B cell (primary cell): ENCODE results near the gene SLC13A2.

ENCODE experiments used
- CTCF ChIP-seq: fragments of 200-600 bp; IDR thresholded peaks from one replicate; pipeline ENCODE4 v1.8.0; 2022; ENCODE audit warnings: antibody characterized with exemption, mild to moderate bottlenecking
- EZH2 ChIP-seq: IDR thresholded peaks from 2 replicates; pipeline ENCODE4 v1.6.1; 2012; ENCODE audit warnings: borderline replicate concordance, low read depth, mild to moderate bottlenecking, moderate library complexity, low read length; ENCODE audit not compliant: insufficient read depth, poor library complexity, severe bottlenecking

GRCh38 chr17:28498652-28499363, 25.4 kb downstream of the SLC13A2 start:
- TF ChIP-seq CTCF (no peak), EZH2 (no peak)
